GM19372 (cell line): ENCODE measurements around the gene CHST5.
A peak's percentile ranks its signal among the peaks of the same experiment; 100 is the strongest.

Experiments used
- ATAC-seq: cut with Tn5 transposase; IDR thresholded peaks from one replicate; pipeline ENCODE4 v1.9.1; 2021; ENCODE audit warnings: mild to moderate bottlenecking, low read depth, moderate library complexity; ENCODE audit not compliant: unreplicated experiment

Gene CHST5

DNA sequence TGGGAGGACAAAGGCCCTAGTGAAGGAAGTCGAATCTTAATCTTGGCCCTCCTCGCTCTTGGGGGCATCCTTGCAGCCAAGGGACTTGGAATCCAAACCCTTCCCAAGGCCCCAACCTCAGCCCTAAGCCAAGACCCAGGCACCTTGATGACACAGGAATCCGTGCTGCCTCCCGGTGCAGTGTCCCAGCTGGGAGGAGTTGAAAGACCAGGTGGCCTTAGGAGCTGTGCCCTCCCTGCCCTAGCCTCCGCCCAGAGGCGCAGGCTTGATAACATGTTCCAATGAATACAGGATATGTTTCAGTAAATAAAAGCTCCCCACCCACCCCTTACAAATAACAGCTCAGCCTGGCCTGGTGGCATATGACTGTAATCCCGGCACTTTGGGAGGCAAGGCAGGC is at the start of gene CHST5:
CHST5 (minus strand) TSS at position 208 of the 400 bp plus-strand sequence. CDS start 5,724 bp downstream, outside the sequence.
- ATAC-seq: no peak

DNA sequence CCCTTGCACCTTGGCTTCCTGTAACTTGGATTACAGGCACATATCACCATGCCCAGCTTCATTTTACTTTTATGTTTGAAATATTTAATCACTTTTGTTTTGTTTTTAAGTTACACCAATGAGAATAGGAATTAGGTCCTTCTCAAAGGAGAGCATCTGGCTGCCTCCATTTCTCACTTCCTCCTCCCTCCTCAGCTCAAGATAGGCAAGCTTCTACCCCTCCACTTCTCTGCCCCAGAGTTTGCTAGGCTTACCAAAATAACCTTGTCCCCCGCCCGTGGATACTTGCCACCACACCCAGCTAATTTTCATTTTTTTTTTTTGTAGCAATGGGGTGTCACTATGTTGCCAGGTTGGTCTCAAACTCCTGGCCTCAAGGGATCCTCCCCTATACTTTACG is 48.2 kb upstream of the CHST5 start:
- peak; percentile 49 for ATAC-seq

DNA sequence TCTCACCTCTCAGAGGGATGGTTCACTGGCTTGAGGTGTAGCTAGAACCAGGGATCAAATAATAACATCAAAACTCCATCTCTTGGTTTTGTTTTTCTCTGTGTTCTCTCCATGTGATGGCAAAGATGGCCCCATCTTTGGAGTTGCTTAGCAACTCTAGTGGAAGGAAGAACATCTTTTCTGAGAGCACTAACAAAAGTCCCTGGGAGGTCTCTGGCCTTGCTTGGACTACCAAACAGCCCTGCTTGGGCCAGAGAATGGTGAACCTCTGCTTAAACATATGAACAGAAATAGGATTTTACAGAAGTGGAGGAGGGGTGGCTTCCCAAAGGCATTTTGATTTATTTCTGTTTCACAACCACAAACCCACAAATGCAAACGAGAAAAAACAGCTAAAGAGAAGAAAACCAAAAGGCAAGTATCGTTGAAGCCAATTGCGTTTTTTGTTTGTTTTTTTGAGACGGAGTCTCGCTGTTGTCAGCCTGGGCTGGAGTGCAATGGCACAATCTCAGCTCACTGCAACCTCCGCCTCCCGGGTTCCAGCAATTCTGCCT is 43.5 kb upstream of the CHST5 start:
- no peak for ATAC-seq

DNA sequence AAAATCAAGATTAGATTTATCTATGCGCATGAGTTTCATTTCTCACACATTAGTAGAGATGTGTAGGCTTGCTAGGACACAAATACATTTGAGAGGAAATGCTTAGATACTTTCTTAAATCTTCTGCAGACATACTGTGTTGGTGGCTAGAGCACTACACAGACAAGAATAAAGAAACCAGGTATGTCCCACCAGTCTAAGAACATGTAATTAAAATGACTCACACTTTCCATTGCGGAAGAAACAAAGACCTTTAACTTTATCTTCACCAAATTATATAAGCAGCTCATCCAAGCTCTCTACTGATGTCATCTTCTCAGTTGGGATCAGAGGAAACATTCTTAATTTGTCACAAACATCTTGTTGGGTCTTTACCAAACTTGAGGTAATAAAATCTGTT is 42.8 kb upstream of the CHST5 start:
- ATAC-seq: no peak

DNA sequence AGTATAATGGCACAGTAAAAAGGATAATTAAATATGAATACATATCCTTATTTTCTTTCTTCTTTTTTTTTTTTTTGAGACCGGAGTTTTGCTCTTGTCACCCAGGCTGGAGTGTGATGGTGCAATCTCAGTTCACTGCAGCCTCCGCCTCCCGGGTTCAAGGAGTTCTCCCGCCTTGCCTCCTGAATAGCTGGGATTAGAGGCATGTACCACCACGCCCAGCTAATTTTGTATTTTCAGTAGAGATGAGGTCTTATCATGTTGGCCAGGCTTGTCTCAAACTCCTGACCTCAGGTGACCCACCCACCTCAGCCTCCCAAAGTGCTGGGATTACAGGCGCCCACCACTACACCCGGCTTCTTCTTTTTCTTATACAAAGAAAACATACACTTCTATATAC is 42.3 kb upstream of the CHST5 start:
- no peak for ATAC-seq

DNA sequence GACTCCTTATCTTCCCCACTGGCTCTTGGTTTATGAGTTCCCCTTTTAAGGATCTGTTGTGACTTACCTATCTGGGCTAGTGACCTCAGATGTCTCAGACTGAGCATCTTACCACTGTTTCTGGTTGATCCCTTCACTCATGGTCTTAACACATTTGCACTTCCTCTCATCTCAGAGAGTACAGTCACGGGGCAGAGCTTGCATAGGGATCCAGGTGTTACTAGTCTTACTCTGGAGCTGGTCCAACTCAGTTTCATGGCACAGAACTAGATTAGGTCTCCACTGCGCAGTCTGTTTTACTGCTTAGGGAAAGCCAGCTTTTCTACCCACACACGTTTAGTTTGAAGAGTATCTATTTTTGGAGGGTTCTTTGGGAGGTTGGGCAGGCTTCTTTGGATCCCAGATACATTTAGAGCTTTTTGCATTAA is 40.5 kb upstream of the CHST5 start:
- ATAC-seq: peak; percentile 50

DNA sequence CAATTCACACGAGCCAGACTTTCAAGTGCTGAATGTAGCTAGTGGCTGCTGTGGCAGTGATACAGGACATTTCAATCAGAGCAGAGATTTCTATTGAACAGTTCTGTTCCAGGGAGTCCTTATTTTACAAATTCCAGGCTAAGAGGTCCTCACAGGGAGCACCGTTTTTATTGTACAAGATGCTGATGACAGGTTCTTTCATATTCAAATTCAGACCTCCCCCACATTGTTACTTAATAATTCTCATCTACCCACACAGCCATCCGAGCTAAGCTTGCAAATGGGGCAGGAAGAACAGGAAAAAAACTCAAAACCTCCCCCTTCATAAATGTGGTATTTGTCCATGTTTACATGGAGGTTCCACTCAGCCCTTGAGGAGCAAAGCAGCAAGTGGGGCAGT is 40.0 kb upstream of the CHST5 start:
- ATAC-seq: no peak

DNA sequence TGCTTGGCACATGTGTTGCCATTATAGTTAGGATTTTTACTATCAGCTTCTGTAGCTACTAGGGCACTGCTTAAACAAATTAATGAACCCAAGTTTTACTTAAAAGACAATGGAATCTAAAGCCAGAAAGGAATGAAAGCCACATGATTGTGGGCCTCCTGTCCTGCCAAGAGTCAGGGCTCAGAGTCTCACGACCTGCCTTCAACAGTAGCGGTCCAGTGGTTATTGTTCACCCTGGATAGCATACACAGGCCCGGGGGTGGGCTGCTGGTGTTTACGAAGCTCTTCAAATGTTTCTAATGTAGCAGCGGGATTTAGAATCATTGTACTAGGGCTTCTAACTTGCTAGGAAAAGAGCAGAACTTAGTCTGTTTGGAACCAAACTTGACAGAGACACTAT is 38.0 kb upstream of the CHST5 start:
- no peak for ATAC-seq

DNA sequence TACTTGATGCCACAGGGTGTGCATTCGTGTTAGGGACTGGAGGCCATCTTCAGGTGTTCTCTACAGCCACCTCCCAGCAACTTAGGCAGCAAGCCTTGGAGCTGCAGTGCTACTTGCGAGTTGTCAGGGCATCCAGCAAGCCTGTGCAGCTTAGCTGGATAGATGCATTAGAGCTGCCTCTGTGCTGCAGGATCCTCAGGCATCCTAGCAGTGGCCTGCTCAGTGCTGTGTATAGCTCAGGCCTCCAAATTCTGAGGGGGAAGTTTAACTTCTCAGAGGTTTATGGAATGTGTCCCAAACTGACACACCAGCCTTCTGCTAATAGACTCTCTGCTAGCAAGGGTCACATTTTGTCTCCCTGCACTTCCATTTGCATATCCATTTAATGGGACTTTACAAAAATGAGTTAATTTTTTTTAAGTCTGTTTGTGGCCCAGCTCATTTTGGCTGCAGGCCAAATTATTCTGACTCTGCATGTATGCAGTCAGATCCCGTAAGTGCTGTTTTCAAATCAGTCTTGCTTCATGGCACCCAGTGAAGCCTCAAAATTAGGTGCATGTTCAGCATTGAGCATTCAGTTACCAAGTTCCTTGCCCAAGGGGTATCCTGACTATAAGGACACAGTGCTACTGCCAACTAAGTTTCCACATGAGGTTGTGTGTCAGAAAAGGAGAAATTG is 37.1 kb upstream of the CHST5 start:
- ATAC-seq: no peak

DNA sequence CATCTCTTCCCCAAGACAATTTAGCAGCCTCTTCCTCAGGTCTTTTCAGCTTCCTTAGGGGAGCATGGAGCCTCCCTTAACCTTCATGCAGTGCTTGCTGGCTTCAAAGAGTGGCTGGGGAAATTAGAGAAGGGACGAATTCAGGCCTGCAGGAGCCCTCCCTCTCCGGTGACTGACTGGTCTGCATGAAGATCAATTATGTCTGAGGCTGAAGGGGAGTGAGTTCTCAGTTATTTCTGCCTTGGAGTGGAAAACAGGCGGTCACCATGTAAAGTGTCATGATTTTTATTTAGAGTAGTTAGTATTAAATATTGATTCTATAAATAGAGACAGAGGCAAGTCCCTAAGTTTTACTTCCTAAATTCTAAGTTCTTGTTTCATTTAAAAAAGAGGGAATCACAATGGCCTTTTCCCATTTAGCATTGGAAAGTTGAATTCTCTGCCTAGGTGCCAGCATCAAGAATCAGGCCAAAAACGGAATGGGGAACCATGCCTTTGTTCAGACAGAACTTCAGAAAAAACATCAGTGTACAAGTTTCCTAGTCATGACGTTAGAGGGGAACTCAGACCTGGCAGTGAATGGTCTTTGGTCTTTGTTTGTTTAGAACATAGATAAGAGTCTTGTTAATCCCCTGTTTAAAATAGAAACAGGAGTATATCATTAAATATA is 34.6 kb upstream of the CHST5 start:
- ATAC-seq: no peak

DNA sequence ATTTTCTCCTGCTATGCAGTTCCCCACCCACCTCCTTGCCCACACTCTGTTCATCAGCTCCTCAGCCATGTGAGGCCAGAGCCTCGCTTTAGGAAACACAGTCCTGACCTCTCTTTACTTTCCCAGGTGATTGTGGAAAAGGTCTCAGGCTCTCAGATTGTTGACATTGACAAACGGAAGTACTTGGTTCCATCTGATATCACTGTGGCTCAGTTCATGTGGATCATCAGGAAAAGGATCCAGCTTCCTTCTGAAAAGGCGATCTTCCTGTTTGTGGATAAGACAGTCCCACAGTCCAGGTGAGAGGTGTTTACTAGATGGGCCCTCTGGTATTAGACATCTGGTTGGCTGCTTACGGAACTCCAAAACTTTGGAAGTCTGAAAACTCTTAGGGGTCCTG is 32.0 kb upstream of the CHST5 start:
- no peak for ATAC-seq

DNA sequence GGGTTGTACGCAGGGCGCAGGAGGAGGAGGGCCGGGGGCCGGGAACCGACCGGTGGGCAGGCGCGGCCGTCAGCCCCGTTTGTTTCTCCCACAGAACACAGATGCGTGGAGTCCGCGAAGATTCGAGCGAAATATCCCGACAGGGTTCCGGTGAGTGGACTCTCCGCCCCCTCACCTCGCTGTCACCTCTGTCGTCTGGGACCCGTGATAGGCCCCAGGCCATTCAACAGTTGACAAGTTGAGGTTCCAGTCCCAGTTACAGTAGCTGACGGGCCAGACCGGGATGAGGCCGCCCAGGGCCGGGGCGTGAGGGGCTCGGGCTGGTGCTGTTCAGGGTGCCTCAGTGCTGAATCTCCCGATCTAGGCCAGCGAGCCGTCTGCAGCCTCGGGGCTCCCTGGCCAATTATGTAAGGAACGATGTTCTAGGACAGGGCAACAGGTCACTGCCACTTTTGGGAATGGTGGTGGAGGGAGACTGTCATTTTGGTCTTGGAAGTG is 30.9 kb upstream of the CHST5 start:
- ATAC-seq: no peak

DNA sequence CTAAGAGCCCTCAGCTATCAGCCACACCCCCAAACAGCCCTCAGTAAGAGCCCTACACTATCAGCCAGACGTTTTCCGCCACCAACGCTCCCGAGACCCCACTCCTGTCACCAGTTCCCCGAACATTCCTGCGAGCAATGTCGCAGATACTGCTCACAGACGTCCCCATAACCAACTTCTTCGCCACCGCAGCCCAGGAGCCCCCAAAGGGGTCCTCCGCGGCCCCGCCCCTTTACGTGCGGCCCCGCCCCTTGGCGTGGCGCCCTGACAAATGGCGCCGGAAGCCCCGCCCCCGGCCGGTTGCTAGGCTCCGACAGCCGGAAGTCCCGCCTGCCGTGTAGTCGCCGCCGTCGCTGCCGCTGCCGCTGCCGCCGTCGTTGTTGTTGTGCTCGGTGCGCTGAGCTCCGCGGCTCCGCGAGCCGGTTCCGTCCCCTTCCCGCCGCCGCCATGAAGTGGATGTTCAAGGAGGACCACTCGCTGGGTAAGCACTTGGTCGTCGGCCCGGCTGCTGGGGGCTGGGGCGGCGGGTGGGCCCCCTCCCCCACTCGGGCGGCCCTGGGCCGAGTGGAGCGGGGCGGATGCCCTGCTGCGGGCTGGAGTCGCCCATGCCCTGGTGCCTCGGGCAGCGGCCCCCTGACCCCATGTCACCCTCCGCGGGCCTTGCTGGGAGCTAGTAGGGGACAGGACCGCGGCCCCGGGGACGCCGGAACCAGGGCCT is 30.3 kb upstream of the CHST5 start, which contains the start of gene GABARAPL2:
GABARAPL2 (plus strand) TSS at position 340 of the 718 bp plus-strand sequence; CDS start at position 448, 108 bp downstream.
- ATAC-seq: peak; percentile 64

DNA sequence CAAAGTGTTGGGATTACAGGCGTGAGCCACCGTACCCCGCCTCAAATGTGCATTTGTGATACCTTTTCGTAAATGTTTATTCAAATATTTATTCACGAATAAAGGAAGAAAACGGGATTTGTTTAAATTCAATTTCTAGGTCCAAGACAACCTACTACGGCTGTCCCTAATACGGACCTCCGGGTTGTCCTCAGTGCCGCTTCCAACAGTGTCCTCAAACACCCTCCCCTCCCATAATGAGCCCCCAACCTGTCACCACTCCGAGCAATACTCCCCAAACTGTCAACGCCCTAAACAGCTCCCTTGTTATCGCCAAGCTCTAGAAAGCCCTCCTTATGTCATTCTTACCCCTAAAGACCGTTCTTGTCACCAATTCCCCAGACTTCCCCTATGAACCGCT is 29.7 kb upstream of the CHST5 start:
- ATAC-seq: peak; percentile 7

DNA sequence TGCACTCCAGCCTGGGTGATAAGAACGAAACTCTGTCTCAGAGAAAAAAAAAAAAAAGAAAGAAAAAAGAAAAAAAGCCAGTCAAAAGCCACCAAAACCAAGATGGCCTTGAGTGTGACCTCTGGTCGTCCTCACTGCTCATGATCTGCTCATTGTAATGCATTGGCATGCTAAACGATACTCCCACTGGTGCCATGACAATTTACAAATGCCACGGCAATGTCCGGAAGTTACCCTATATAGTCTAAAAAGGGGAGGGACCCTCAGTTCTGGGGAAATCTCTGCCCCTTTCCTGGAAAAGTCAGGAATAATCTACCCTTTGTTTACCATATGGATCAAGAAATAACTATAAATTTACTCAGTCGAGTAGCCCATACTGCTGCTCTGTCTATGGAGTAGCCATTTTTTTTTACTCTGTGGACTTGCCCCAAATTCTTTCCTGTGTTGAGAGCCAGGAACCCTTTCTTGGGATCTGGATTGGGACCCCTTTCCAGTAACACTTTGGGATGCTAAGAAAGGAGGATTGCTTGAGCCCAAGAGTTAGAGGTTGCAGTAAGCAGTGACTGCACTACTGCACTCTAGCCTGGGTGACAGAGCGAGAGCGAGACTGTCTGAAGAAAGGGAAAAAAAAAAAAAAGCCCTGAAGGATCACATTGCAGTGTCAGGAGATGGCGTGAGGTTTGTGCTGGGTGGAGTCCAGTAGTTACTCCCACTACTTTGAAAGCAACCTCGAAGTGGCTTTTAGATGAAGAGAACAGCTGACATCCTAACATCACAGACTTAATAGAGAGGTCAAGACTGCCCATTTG is 23.9 kb upstream of the CHST5 start:
- ATAC-seq: no peak

DNA sequence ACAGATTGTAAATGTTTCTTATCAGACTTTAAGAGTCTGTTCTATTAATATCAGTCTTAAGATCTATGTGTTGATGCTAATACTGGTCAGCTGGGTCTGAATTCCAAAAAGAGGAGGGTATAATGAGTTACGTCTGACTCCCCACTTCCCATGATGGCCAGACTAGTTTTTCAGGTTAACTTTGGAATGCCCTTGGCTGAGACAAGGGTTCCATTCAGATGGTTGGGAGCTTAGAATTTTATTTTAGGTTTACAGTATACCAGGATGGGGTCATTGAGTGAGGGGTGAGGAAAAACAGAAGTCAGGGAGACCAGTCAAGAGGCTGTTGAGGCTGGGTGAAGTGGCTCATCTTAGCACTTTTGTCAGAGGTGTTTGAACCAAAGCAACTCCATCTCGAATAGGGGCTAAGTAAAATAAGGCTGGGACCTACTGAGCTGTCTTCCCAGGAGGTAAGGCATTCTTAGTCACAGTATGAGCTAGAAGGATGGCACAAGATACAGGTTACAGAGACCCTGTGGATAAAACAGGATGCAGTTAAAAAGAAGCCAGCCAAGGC is 23.0 kb upstream of the CHST5 start:
- no peak for ATAC-seq

DNA sequence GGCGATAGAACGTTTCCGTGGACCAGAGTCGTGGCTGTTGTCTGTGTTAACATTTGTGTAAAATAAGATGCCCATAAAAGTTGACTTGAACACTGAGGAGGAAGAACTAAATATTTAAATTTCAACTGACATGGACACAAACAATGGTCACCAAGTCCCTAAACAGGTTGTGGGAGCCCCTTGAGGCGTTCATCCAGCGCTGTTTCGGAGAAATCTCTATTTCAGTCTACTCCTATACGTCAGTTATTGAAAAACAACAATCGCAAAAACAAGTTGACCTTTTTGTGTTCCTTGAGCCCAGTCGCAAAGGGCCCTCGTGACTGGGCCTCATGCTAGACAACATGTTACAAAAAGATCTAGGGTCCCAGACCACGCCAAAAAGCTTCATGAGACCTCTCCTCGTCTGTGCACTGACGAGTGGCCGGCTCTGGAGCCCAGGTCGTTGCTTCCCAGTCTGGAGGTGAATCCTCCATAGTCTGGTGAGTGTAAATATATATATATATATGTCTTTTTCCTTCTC is 20.6 kb upstream of the CHST5 start:
- no peak for ATAC-seq

DNA sequence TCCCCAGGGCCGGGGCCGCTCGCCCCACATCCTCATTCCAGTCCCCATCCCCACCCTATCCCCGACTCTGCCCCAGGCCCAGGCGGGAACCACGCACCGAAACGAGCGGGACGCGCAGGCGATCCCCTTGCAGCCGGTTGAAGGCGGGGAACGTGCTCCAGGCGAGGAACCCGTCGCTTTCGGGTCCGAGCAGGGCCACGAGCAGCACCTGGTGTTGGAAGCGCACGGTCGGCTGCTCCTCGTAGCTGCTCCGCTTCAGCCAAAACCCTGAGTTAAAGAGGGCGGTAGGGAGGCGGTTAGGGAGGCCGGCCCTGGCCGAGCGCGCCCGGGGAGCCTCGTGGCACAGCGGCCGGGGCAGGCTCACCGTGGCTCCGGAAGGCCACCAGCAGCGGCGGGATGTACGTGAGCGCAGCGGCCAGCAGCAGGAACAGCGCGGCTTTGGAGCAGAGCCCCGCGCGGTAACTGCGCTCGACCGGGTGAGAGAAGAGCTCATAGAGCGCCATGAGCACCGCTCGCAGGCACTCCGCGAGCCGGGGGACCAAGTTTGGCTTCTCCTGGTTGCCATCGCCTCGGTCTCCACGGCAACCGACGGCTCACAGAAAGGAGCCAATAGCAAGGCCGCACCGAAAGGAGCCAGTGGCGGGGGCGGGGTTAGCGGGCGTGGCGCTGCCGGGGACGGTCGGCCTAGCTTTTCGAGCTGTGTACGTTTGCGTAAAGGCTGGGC is 20.0 kb upstream of the CHST5 start, which contains the start of gene TMEM231:
TMEM231 (minus strand) TSS at position 546 of the 724 bp plus-strand sequence; CDS start at position 503, 43 bp downstream.
- ATAC-seq: peak; percentile 95

DNA sequence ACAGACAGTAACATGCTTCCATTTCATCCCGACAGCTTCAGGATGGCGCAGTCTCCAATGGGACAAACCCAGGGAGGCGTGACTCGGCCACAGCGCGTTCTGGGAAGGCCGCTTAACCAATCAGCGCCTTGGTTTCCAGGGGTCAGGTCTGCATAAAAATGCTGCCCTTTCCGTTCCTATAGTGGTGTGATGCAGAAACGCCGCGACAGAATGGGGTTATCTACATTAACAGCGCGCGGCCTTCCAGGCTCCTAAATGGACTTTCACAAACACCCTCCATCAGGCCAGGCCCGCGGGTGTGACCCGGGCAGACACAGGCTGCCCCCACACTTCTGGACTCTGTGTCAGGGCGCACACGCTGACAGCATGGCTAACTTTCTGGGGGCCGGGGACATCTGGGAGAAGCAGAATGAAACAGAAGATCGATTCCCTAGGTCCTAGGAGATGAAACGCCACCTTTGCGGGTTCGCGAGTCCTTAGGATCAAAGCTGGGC is 19.4 kb upstream of the CHST5 start:
- peak; percentile 41 for ATAC-seq
